C4-2B (cell line): Measurements from ENCODE around the gene PADI3.

Source experiments
- H3K27ac ChIP-seq: fragments of 450-650 bp; 2 replicates; pipeline ENCODE4 v1.5.1; 2017
- ZFX ChIP-seq: fragments of 450-650 bp; IDR thresholded peaks from 2 replicates; pipeline ENCODE4 v1.6.1; 2017
- TF ChIP-seq, protein P1 (sequence below): fragments of 450-650 bp; conservative IDR thresholded peaks from 2 replicates; pipeline ENCODE4 v1.5.1; 2017; ENCODE audit warnings: mild to moderate bottlenecking

Gene PADI3

DNA sequence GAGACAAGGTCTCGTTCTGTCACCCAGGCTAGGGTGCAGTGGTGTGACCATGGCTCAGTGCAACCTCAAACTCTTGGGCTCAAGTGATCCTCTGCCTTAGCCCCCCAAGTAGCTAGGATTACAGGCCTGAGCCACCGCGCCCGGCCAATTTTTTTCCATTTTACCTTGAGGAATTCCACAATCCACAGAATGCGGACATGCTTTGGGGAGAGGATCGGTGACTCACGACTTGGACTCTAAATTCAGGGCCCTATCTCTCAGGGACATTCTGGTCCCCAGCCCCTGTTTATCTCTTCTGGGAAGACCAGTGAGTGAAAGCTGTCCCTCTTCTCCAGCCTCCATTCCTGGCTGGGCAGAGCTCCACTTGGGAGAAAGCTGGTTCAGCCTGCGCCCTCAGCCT, 38.7 kb upstream of the PADI3 start:
- no peak overlapping the region for H3K27ac ChIP-seq
- TF ChIP-seq, protein P1, sequence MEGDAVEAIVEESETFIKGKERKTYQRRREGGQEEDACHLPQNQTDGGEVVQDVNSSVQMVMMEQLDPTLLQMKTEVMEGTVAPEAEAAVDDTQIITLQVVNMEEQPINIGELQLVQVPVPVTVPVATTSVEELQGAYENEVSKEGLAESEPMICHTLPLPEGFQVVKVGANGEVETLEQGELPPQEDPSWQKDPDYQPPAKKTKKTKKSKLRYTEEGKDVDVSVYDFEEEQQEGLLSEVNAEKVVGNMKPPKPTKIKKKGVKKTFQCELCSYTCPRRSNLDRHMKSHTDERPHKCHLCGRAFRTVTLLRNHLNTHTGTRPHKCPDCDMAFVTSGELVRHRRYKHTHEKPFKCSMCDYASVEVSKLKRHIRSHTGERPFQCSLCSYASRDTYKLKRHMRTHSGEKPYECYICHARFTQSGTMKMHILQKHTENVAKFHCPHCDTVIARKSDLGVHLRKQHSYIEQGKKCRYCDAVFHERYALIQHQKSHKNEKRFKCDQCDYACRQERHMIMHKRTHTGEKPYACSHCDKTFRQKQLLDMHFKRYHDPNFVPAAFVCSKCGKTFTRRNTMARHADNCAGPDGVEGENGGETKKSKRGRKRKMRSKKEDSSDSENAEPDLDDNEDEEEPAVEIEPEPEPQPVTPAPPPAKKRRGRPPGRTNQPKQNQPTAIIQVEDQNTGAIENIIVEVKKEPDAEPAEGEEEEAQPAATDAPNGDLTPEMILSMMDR: no peak
- TF ChIP-seq ZFX: no peak

DNA sequence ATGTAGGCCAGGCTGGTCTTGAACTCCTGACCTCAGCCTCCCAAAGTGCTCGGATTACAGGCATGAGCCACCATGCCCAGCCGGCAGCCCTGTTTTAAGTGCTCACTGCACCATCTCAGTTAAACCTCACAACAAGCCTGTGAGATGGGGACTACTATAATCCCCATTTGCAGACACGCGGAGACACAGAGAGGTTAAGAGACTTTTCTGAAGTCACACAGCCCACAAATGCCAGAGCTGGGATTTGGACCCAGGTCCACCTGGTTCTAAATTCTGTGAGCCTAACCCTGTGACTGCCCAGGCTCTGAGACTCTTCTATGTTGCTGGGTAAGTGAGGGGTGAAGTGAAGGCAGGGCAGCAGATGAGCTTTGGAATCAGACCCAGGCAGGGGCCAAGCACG, 37.5 kb upstream of the PADI3 start:
- no peak overlapping the region for H3K27ac ChIP-seq
- no peak for TF ChIP-seq ZFX

DNA sequence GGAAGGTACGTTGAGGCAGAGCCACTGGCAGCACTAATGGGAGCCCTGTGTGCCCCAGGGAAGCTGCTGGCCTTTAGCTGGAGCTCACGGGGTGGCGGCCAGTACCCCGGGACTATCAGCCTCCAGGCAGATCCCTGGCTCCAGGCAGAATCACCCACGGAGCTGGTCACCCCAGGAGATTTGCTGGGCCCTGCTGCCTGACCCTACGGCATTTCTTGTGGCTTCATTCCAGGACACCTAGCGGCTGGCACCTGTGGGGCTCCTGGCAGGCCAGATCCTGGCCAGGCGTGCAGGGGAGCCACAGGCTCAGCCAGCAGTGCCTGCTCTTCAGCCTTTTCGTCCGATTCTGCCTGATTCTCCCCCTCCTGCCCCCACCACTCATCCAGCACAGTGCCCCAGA, 36.9 kb upstream of the PADI3 start:
- TF ChIP-seq ZFX: no peak
- TF ChIP-seq, protein P1: no peak
- no peak overlapping the region for H3K27ac ChIP-seq

DNA sequence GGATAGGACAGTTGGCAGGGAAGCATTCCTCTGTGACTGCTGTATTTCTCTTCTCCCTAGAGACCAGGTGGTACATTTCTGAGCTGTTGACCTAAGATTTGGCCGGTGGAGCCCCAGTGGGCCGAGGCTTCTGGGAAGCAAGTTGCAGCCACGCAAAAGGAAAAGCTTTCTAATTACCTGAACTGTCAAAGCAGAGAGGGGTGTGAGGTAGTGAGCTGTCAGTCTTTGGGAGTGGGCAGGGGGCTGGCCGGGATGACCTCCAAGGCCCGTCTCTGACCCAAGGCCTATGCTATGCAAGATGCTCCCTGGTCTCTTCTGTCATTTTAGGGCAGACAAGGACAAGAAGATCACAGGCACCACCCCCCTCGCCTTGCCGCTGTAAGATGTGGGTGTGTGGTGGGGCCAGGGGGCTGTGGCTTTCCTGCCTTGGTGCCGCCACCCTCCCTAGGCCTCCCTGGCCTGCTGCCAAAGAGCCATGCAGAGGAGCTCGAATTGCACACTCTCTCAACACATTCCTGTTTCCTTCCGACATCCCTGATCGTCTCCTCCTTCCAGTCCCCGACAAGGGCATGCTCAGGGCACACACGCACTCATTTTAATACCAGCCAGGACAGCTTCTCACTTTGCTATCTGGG, 36.3 kb upstream of the PADI3 start:
- H3K27ac ChIP-seq: no peak overlapping the region

DNA sequence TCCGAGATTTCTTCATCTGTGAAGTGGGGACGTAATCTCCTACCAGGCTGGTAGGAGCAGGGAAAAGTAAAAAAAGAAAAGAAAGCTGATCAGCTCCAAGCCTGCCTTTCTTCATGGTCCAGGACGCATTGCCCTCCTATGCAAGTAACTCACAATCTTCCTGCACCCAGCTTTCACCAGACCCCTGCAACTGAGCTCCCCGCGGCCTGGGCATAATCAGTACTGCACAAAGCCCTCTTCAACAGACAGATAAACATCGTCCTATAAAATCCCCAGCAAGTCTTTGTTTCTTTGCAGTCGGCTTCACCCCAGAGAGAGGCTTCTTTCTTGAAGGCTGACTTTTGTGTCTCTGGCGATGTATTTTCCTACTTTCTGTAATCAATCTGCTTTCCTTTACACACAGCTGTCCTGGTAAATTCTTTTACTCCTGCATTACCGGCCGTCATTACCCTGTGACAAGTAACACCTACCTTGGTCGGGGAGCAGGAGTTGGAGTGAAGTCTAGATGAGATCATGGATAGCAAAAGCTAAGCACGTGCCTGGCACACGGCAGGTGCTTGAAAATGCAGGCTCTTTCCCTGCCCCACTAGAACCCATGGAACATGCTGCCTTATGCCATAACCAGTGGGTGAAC, 35.6 kb upstream of the PADI3 start:
- TF ChIP-seq, protein P1: no peak
- no peak for TF ChIP-seq ZFX
- H3K27ac ChIP-seq: no peak overlapping the region

More for the DNA sequence above, 36.3 kb upstream of the PADI3 start:
- no peak for TF ChIP-seq ZFX
- TF ChIP-seq, protein P1: no peak

DNA sequence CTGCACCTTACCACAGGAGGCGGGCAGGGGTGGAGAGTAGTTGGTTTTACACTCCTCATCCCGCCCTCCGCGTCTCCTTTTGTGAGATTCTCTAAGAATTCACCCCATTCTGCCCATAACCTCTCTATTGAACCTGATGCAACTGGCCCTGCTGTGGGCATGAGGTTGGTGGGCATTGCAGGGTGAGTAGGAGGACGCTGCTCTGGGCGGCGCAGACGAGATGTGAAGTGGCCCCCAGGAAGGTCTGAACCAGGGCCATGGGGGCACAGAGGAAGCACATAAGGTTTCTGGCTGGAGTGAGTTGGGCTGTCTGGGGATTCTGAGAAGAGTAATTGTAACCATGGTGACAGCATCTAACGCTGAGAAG, 35.1 kb upstream of the PADI3 start:
- no peak overlapping the region for H3K27ac ChIP-seq
- TF ChIP-seq, protein P1: no peak
- TF ChIP-seq ZFX: no peak

DNA sequence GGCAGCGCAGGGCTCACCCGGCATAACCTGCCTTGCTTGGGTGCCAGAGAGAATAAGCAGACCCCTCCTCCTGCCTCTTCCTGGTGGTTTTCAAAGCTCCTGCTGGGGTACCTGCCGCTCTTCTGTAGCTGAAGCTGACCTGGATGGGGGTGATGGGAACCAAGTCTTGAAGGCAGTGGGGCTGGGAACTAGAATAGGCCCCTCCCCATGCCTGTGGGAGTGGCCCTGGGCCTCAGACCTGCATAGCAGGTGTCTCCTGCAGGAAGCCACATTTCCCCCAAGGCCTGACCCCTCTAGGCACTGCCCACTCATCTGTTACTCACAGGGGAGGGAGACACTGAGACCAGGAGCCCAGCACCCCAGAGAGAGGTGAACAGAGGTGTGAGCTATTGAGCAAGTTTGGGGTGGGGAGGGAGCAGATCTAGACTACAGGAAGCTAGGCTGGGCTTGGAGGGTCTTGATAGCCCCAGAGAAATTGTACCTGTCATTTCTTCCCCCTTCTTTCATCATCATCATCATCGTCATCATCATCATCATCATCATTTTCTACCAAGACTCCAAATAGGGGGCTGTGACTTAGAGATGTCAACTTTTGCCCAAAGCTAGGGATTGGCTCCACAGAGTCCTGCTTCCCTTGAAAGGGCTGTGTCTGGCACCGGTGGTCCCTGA, 33.9 kb upstream of the PADI3 start:
- H3K27ac ChIP-seq: no peak overlapping the region
- TF ChIP-seq, protein P1: no peak
- no peak for TF ChIP-seq ZFX
